Measurements from ENCODE around the gene DCUN1D5. TPM values are rescaled to one million over a fixed set of nuclear protein-coding genes. Genes with fewer than 3 reads are reported as not detected.

DCUN1D5 gene
- total and polyA plus RNA-seq, 2 of the 13 experiments (the other 11 are each of a cell fraction or from before 2014, with no cell fraction given), result 32.9 to 46.7 TPM

- TF ChIP-seq ZHX2 (IDR thresholded peaks at IDR 0.05; ENCODE audit: low read depth), result no peak
- no peak for TF ChIP-seq ZHX2 (CRISPR knock-in tag; IDR thresholded peaks at IDR 0.05; ENCODE audit: borderline replicate concordance)
- 0 out of 2 replicates have a peak, but pooled peaks have one; percentile 26 for TF ChIP-seq ZKSCAN1 (IDR thresholded peaks at IDR 0.05; ENCODE audit: low read length)
- no peak for TF ChIP-seq GRHL1 (CRISPR knock-in tag; conservative IDR thresholded peaks at IDR 0.05)
- TF ChIP-seq ELF3 (CRISPR knock-in tag; IDR thresholded peaks at IDR 0.05), result 0 out of 2 replicates have a peak, but pooled peaks have one; percentile 28
- no peak for TF ChIP-seq TGIF2 (CRISPR knock-in tag; IDR thresholded peaks at IDR 0.05)
- TF ChIP-seq MTA1 (CRISPR knock-in tag; IDR thresholded peaks at IDR 0.05; ENCODE audit: borderline replicate concordance), result no peak; the same call in 1 of the 2 replicates
- no peak for TF ChIP-seq ATAD3A (CRISPR knock-in tag; IDR thresholded peaks at IDR 0.05)
- no peak for TF ChIP-seq TRAFD1 (CRISPR knock-in tag; IDR thresholded peaks at IDR 0.05; ENCODE audit: borderline replicate concordance)
- TF ChIP-seq RCOR2 (CRISPR knock-in tag; IDR thresholded peaks at IDR 0.05), result no peak
- TF ChIP-seq KLF9 (CRISPR knock-in tag; IDR thresholded peaks at IDR 0.05; ENCODE audit: low read depth), result 0 out of 2 replicates have a peak, but pooled peaks have one; percentile 62
- TF ChIP-seq TEAD2 (CRISPR knock-in tag; IDR thresholded peaks at IDR 0.05), result no peak
- peak; percentile 57 for TF ChIP-seq IRF2 (CRISPR knock-in tag; IDR thresholded peaks at IDR 0.05)
- TF ChIP-seq HNRNPL (IDR thresholded peaks at IDR 0.05; ENCODE audit: low read depth, low read length), result no peak
- 0 out of 2 replicates have a peak, but pooled peaks have one; percentile 52 for TF ChIP-seq AHR (CRISPR knock-in tag; IDR thresholded peaks at IDR 0.05)
- TF ChIP-seq KLF15 (CRISPR knock-in tag; IDR thresholded peaks at IDR 0.05; ENCODE audit: borderline replicate concordance), result peak; percentile 91; the same call in 1 of the 2 replicates
- TF ChIP-seq DMAP1 (CRISPR knock-in tag; IDR thresholded peaks at IDR 0.05), result peak; percentile 40; the same call in 1 of the 2 replicates
- TF ChIP-seq MED1 (CRISPR knock-in tag; IDR thresholded peaks at IDR 0.05), result 0 out of 2 replicates have a peak, but pooled peaks have one; percentile 13
- TF ChIP-seq ZNF672 (CRISPR knock-in tag; IDR thresholded peaks at IDR 0.05), result no peak
- TF ChIP-seq ZNF362 (CRISPR knock-in tag; IDR thresholded peaks at IDR 0.05; ENCODE audit: borderline replicate concordance), result no peak
Observed at GRCh38 chr11:103108933-103109817, 17.2 kb upstream of the DCUN1D5 start, which contains the start of gene DYNC2H1 (continued).
